IMR-90 (cell line): ENCODE measurements around the gene NRL. TPM values are rescaled to one million over a fixed set of nuclear protein-coding genes. Genes with fewer than 3 reads are reported as not detected.

ENCODE experiments used
- ATAC-seq: fragments of 200-7000 bp; cut with Tn5 transposase; 2 replicates; pipeline ENCODE4 v1.9.1; 2020; ENCODE audit warnings: low read depth, mild to moderate bottlenecking, moderate library complexity
- BruUV-seq: library from RNA; stranded (reverse); fragments of 400-500 nt; replicated peaks from 2 replicates; lab custom pipeline; 2021; lab: Mats Ljungman, UMichigan
- CTCF ChIA-PET: fragments of 300-600 bp; formaldehyde crosslinking; extraction: SDS; loops from one replicate; lab custom pipeline; 2021; ENCODE audit warnings: antibody characterized with exemption; lab: Yijun Ruan, JAX
- POLR2A ChIA-PET: fragments of 300-600 bp; sonication (Branson Sonifier 250); formaldehyde crosslinking; loops from one replicate; lab custom pipeline; 2022; ENCODE audit warnings: antibody characterized with exemption; ENCODE audit not compliant: unreplicated experiment; lab: Charles Lee
- DNase-seq: peaks from one replicate; pipeline ENCODE4 v3.0.0; 2013
- H2AFZ ChIP-seq: replicated peaks from 2 replicates; pipeline ENCODE3; 2013; ENCODE audit warnings: low read length, mild to moderate bottlenecking; ENCODE audit not compliant: poor library complexity
- H2AK5ac ChIP-seq: 2 replicates; pipeline ENCODE4 v1.6.1; 2013; ENCODE audit warnings: low read depth, low read length, inconsistent platforms
- H2AK9ac ChIP-seq: replicated peaks from 2 replicates; pipeline ENCODE3; 2013; ENCODE audit warnings: mild to moderate bottlenecking, low read depth, low read length, moderate library complexity; ENCODE audit not compliant: poor library complexity
- H2BK120ac ChIP-seq: 2 replicates; pipeline ENCODE4 v1.6.1; 2013; ENCODE audit warnings: low read depth, low read length, inconsistent platforms
- H2BK15ac ChIP-seq: 3 replicates; pipeline ENCODE4 v1.6.1; 2013; ENCODE audit warnings: low read depth, low read length, inconsistent platforms
- H2BK20ac ChIP-seq: 2 replicates; pipeline ENCODE4 v1.6.1; 2013; ENCODE audit warnings: low read depth, mild to moderate bottlenecking, inconsistent platforms, low read length, moderate library complexity
- H2BK5ac ChIP-seq: 2 replicates; pipeline ENCODE4 v1.6.1; 2013; ENCODE audit warnings: mild to moderate bottlenecking, low read depth, low read length, inconsistent platforms; ENCODE audit not compliant: poor library complexity, severe bottlenecking
- H3K14ac ChIP-seq: replicated peaks from 2 replicates; pipeline ENCODE4 v1.6.1; 2013; ENCODE audit warnings: low read depth, low read length, inconsistent platforms
- H3K18ac ChIP-seq: 2 replicates; pipeline ENCODE4 v1.6.1; 2013; ENCODE audit warnings: low read depth, low read length, control low read depth
- H3K23ac ChIP-seq: 2 replicates; pipeline ENCODE4 v1.6.1; 2013; ENCODE audit warnings: low read depth, low read length, inconsistent platforms
- H3K27ac ChIP-seq: 2 replicates; pipeline ENCODE4 v1.5.1; 2013; ENCODE audit warnings: mild to moderate bottlenecking, control low read depth, low read length; ENCODE audit not compliant: insufficient read depth
- H3K27me3 ChIP-seq: 2 replicates; pipeline ENCODE4 v1.6.1; 2013; ENCODE audit warnings: low read length; ENCODE audit not compliant: control insufficient read depth, insufficient read depth
- H3K36me3 ChIP-seq: 2 replicates; pipeline ENCODE4 v1.6.1; 2013; ENCODE audit warnings: low read length, mixed read lengths; ENCODE audit not compliant: control insufficient read depth, insufficient read depth
- H3K4ac ChIP-seq: 2 replicates; pipeline ENCODE4 v1.6.1; 2013; ENCODE audit warnings: low read depth, low read length, inconsistent platforms
- H3K4me1 ChIP-seq: 2 replicates; pipeline ENCODE4 v1.6.1; 2013; ENCODE audit warnings: low read length, mixed read lengths; ENCODE audit not compliant: control insufficient read depth, insufficient read depth
- H3K4me2 ChIP-seq: 2 replicates; pipeline ENCODE4 v1.6.1; 2013; ENCODE audit warnings: low read depth, mild to moderate bottlenecking, control low read depth, low read length, moderate library complexity
- H3K4me3 ChIP-seq: 2 replicates; pipeline ENCODE4 v1.5.1; 2013; ENCODE audit warnings: low read depth, mild to moderate bottlenecking, control low read depth, low read length, moderate library complexity; ENCODE audit not compliant: insufficient read depth
- H3K56ac ChIP-seq: 2 replicates; pipeline ENCODE4 v1.6.1; 2013; ENCODE audit warnings: low read length, inconsistent platforms; ENCODE audit not compliant: insufficient read depth; ENCODE audit errors: extremely low read depth
- H3K79me1 ChIP-seq, 2 experiments: 2 replicates each; pipeline ENCODE4 v1.6.1; 2013; ENCODE audit warnings: low read length in 2 of 2, inconsistent platforms in 1 of 2, low read depth in 1 of 2
- H3K9ac ChIP-seq: 2 replicates; pipeline ENCODE4 v1.6.1; 2013; ENCODE audit warnings: low read depth, low read length, control low read depth
- H3K9me1 ChIP-seq: 2 replicates; pipeline ENCODE4 v1.6.1; 2013; ENCODE audit warnings: low read length, inconsistent platforms; ENCODE audit not compliant: insufficient read depth
- H3K9me3 ChIP-seq: 2 replicates; pipeline ENCODE4 v1.6.1; 2013; ENCODE audit warnings: low read length; ENCODE audit not compliant: control insufficient read depth, insufficient read depth
- H4K20me1 ChIP-seq: 2 replicates; pipeline ENCODE4 v1.6.1; 2013; ENCODE audit warnings: low read length, inconsistent platforms; ENCODE audit not compliant: insufficient read depth
- H4K5ac ChIP-seq: 2 replicates; pipeline ENCODE4 v1.6.1; 2013; ENCODE audit warnings: mild to moderate bottlenecking, low read depth, low read length, control low read depth
- H4K8ac ChIP-seq, 2 experiments: 2 replicates each; pipeline ENCODE4 v1.6.1; 2013; ENCODE audit warnings: low read depth in 2 of 2, low read length in 2 of 2, control low read depth in 1 of 2, inconsistent platforms in 1 of 2
- H4K91ac ChIP-seq: 2 replicates; pipeline ENCODE4 v1.6.1; 2013; ENCODE audit warnings: low read depth, low read length, inconsistent platforms; ENCODE audit not compliant: insufficient read depth
- BHLHE40 ChIP-seq: fragments of 150-350 bp; IDR thresholded peaks from 2 replicates; pipeline ENCODE4 v1.6.1; 2016; ENCODE audit warnings: mild to moderate bottlenecking, low read depth, low read length
- CEBPB ChIP-seq: IDR thresholded peaks from 2 replicates; pipeline ENCODE4 v1.6.1; 2012; ENCODE audit warnings: low read depth, low read length, improper control_type of control experiment
- CHD1 ChIP-seq: IDR thresholded peaks from 2 replicates; pipeline ENCODE4 v1.6.1; 2012; ENCODE audit warnings: low read depth, low read length, improper control_type of control experiment
- FOS ChIP-seq: fragments of 150-350 bp; IDR thresholded peaks from 2 replicates; pipeline ENCODE4 v1.6.1; 2016; ENCODE audit warnings: low read depth, low read length
- MAFK ChIP-seq: IDR thresholded peaks from 2 replicates; pipeline ENCODE4 v1.6.1; 2012; ENCODE audit warnings: low read depth, low read length, improper control_type of control experiment
- MAZ ChIP-seq: IDR thresholded peaks from 2 replicates; pipeline ENCODE4 v1.6.1; 2012; ENCODE audit warnings: low read depth, mild to moderate bottlenecking, low read length, improper control_type of control experiment, moderate library complexity, borderline replicate concordance
- MXI1 ChIP-seq: IDR thresholded peaks from 2 replicates; pipeline ENCODE4 v1.6.1; 2012; ENCODE audit warnings: low read depth, mild to moderate bottlenecking, low read length, moderate library complexity, borderline replicate concordance
- NFE2L2 ChIP-seq: fragments of 150-350 bp; IDR thresholded peaks from 2 replicates; pipeline ENCODE4 v1.6.1; 2016; ENCODE audit warnings: low read depth, mild to moderate bottlenecking, low read length
- POLR2A ChIP-seq: IDR thresholded peaks from 2 replicates; pipeline ENCODE4 v1.6.1; 2012; ENCODE audit warnings: mild to moderate bottlenecking, low read depth, low read length
- RAD21 ChIP-seq: IDR thresholded peaks from 2 replicates; pipeline ENCODE4 v1.6.1; 2012; ENCODE audit warnings: low read length, improper control_type of control experiment
- RCOR1 ChIP-seq: IDR thresholded peaks from 2 replicates; pipeline ENCODE4 v1.6.1; 2012; ENCODE audit warnings: mild to moderate bottlenecking, low read length, improper control_type of control experiment; ENCODE audit not compliant: insufficient replicate concordance
- RFX5 ChIP-seq: IDR thresholded peaks from 2 replicates; pipeline ENCODE4 v1.8.0; 2012; ENCODE audit warnings: low read depth, mild to moderate bottlenecking, low read length, moderate library complexity
- SMC3 ChIP-seq: fragments of 150-350 bp; IDR thresholded peaks from 2 replicates; pipeline ENCODE4 v1.6.1; 2016; ENCODE audit warnings: low read depth, mild to moderate bottlenecking, antibody characterized with exemption, low read length, moderate library complexity
- WGBS, 2 experiments: methylation state at CpG; one replicate each; pipeline versions ENCODE4 v1.1.5 to v1.1.7; 2013; ENCODE audit warnings: missing lambda C conversion rate in 2 of 2; ENCODE audit not compliant: insufficient read length in 1 of 2; ENCODE audit errors: extremely low coverage in 2 of 2; 5-methylcytosine and 5-hydroxymethylcytosine counted together
- dilution Hi-C: fragments of 300-500 bp; cut with HindIII; formaldehyde crosslinking; loops from one replicate; pipeline ENCODE4 v1.14.3; 2018; ENCODE audit warnings: low sequenced_read_pairs; ENCODE audit not compliant: unreplicated experiment
- in situ Hi-C: fragments of 300-500 bp; cut with MboI; formaldehyde crosslinking; loops from 3 replicates; pipeline ENCODE4 v1.14.3; 2019; ENCODE audit warnings: low sequenced_read_pairs, inconsistent platforms, mixed read lengths
- intact Hi-C: fragments of 100-400 bp; cut with micrococcal nuclease; formaldehyde crosslinking; loops from 2 replicates; pipeline ENCODE4 v1.10.0; 2022
- polyA plus RNA-seq, 3 experiments: library from polyadenylated mRNA; depleted of rRNA; stranded (reverse); fragments of >200 nt; gene quantifications; 2 replicates each; pipeline ENCODE4 v1.2.3, GENCODE V29; 2012; ENCODE audit warnings: low replicate concordance in 1 of 3
- total RNA-seq: library from RNA; depleted of rRNA; stranded (reverse); fragments of >200 nt; gene quantifications from 2 replicates; pipeline ENCODE4 v1.2.3, GENCODE V29; 2012
- TF ChIP-seq, protein P1 (sequence below): fragments of 150-350 bp; IDR thresholded peaks from 2 replicates; pipeline ENCODE4 v1.6.1; 2016; ENCODE audit warnings: low read depth, mild to moderate bottlenecking, low read length, moderate library complexity, borderline replicate concordance
- TF ChIP-seq, protein P2 (sequence below): conservative IDR thresholded peaks from 2 replicates; pipeline ENCODE4 v1.5.1; 2012; ENCODE audit warnings: mild to moderate bottlenecking, low read depth, low read length, improper control_type of control experiment
- TF ChIP-seq, protein P3 (sequence below): fragments of 150-350 bp; IDR thresholded peaks from 2 replicates; pipeline ENCODE4 v1.6.1; 2017; ENCODE audit warnings: mild to moderate bottlenecking, antibody characterized with exemption, low read length, low read depth

The NRL gene
- total and polyA plus RNA-seq, 2 of the 4 experiments (the other 2 are of a cell fraction), result 0.18 to 0.70 TPM

DNA sequence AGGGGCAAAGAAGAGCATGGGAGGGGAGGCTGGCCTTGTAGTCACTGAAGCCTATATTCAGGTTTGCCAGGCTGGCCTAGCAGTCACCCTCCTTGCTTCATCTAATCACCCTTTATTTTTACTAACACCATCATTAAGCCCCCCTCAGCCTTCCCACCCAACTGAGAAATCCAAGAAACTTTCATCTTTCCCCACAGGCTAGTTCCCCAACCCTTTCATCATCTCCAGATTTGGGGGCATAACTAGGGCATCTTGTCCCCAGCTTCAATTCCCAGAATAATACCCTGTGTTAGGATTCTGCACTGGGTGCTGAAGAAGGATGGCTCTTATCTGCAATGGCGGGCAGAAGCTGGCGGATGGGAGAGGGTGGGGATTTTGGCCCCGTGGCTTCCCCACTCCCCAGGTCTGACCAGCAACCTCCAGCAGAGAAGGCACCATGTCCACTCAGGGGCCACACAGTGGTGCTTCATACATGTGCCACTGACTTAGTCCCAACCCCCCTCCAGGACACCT, 13.7 kb downstream of the NRL start:
- POLR2A ChIA-PET, result no interaction called here
- in situ Hi-C loops, result no loop called here

More for the DNA sequence above, 13.7 kb downstream of the NRL start:
- TF ChIP-seq MAFK (no peak), MXI1 (no peak), RAD21 (no peak), CHD1 (no peak), SMC3 (no peak), CEBPB (no peak), RCOR1 (no peak), RFX5 (no peak), BHLHE40 (no peak), POLR2A (no peak), MAZ (no peak), NFE2L2 (no peak), FOS (no peak)
- TF ChIP-seq, protein P1, sequence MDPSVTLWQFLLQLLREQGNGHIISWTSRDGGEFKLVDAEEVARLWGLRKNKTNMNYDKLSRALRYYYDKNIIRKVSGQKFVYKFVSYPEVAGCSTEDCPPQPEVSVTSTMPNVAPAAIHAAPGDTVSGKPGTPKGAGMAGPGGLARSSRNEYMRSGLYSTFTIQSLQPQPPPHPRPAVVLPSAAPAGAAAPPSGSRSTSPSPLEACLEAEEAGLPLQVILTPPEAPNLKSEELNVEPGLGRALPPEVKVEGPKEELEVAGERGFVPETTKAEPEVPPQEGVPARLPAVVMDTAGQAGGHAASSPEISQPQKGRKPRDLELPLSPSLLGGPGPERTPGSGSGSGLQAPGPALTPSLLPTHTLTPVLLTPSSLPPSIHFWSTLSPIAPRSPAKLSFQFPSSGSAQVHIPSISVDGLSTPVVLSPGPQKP, result no peak
- TF ChIP-seq, protein P2, sequence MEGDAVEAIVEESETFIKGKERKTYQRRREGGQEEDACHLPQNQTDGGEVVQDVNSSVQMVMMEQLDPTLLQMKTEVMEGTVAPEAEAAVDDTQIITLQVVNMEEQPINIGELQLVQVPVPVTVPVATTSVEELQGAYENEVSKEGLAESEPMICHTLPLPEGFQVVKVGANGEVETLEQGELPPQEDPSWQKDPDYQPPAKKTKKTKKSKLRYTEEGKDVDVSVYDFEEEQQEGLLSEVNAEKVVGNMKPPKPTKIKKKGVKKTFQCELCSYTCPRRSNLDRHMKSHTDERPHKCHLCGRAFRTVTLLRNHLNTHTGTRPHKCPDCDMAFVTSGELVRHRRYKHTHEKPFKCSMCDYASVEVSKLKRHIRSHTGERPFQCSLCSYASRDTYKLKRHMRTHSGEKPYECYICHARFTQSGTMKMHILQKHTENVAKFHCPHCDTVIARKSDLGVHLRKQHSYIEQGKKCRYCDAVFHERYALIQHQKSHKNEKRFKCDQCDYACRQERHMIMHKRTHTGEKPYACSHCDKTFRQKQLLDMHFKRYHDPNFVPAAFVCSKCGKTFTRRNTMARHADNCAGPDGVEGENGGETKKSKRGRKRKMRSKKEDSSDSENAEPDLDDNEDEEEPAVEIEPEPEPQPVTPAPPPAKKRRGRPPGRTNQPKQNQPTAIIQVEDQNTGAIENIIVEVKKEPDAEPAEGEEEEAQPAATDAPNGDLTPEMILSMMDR, result no peak
- TF ChIP-seq, protein P3, sequence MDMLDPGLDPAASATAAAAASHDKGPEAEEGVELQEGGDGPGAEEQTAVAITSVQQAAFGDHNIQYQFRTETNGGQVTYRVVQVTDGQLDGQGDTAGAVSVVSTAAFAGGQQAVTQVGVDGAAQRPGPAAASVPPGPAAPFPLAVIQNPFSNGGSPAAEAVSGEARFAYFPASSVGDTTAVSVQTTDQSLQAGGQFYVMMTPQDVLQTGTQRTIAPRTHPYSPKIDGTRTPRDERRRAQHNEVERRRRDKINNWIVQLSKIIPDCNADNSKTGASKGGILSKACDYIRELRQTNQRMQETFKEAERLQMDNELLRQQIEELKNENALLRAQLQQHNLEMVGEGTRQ, result no peak
- no peak overlapping the region for H2AK5ac ChIP-seq
- H4K91ac ChIP-seq, result no peak overlapping the region
- H3K14ac ChIP-seq, result no peak overlapping the region
- no peak overlapping the region for H3K4me3 ChIP-seq
- no peak overlapping the region for H4K8ac ChIP-seq
- dilution Hi-C loops (no loop called here), intact Hi-C loops (no loop called here)
- peaks cover 17% of the 10 kb centered on the region for H3K9me1 ChIP-seq
- no peak for ATAC-seq
- H3K79me1 ChIP-seq, result peaks cover 8 to 25% of the 10 kb centered on the region in 2 experiments
- CTCF ChIA-PET, result no interaction called here
- no peak for DNase-seq
- no peak overlapping the region for H2BK5ac ChIP-seq
- H3K9me3 ChIP-seq, result no peaks in the 10 kb centered on the region; the same call in 1 of the 2 replicates
- H3K4me2 ChIP-seq, result no peak overlapping the region
- no peak overlapping the region for H3K18ac ChIP-seq
- no TSS peak for BruUV-seq
- H3K4ac ChIP-seq, result no peak overlapping the region
- no peaks in the 10 kb centered on the region; the same call in 1 of the 2 replicates for H3K4me1 ChIP-seq
- H3K9ac ChIP-seq, result no peak overlapping the region
- H2BK20ac ChIP-seq, result no peak overlapping the region
- WGBS, 2 experiments, result no CpG with 5 or more reads among the region's 3 CpGs
- no peak overlapping the region for H2BK120ac ChIP-seq
- H3K27ac ChIP-seq, result no peak overlapping the region
- no peak overlapping the region; the same call in 1 of the 2 replicates for H3K23ac ChIP-seq
- H3K27me3 ChIP-seq, result no peaks in the 10 kb centered on the region
- no peak overlapping the region for H2BK15ac ChIP-seq
- H3K56ac ChIP-seq, result no peak overlapping the region
- peaks cover 45% of the 10 kb centered on the region for H3K36me3 ChIP-seq
- H4K5ac ChIP-seq, result no peak overlapping the region
- peaks cover 16% of the 10 kb centered on the region; the same call in 1 of the 2 replicates for H4K20me1 ChIP-seq
- H2AFZ ChIP-seq, result no peak overlapping the region
- H2AK9ac ChIP-seq, result peak overlapping the region; percentile 5
